ENCODE data around the gene CD44. TPM values are rescaled to one million over a fixed set of nuclear protein-coding genes. Genes with fewer than 3 reads are reported as not detected.

The CD44 gene
- total RNA-seq, 1 donor from 2014 or later: 548 TPM

GRCh38 chr11:35151241-35151640, 12.3 kb downstream of the CD44 start:
- no peak for DNase-seq
- intact Hi-C loops (cut with DNase I): no loop called here
- no peak overlapping the region for H3K27ac ChIP-seq
- peaks cover 15% of the 10 kb centered on the region for H3K36me3 ChIP-seq
- no peak overlapping the region for H3K4me3 ChIP-seq
- no peaks in the 10 kb centered on the region for H3K9me3 ChIP-seq
- no peak for TF ChIP-seq CTCF (IDR thresholded peaks at IDR 0.05)
- H3K27me3 ChIP-seq: no peaks in the 10 kb centered on the region
- no peak for ATAC-seq
- H3K4me1 ChIP-seq: peaks cover 24% of the 10 kb centered on the region

GRCh38 chr11:35151683-35152280, 12.8 kb downstream of the CD44 start:
- DNase-seq (no peak), ATAC-seq (no peak)
- H3K4me3 ChIP-seq: no peak overlapping the region
- intact Hi-C loops (cut with DNase I): no loop called here
- TF ChIP-seq CTCF (IDR thresholded peaks at IDR 0.05): no peak
- H3K4me1 ChIP-seq: peaks cover 21% of the 10 kb centered on the region
- H3K27ac ChIP-seq: no peak overlapping the region
- no peaks in the 10 kb centered on the region for H3K9me3 ChIP-seq
- no peaks in the 10 kb centered on the region for H3K27me3 ChIP-seq
- peaks cover 15% of the 10 kb centered on the region for H3K36me3 ChIP-seq

- Histone ChIP-seq H3K4me1 (peaks cover 20% of the 10 kb centered on the region), H3K27me3 (no peaks in the 10 kb centered on the region), H3K27ac (no peak overlapping the region), H3K4me3 (no peak overlapping the region), H3K9me3 (no peaks in the 10 kb centered on the region), H3K36me3 (peaks cover 15% of the 10 kb centered on the region)
- ATAC-seq (no peak), DNase-seq (no peak)
- TF ChIP-seq CTCF (IDR thresholded peaks at IDR 0.05): no peak
- intact Hi-C loops (cut with DNase I): no loop called here
These were observed 13.6 kb downstream of the CD44 start for GRCh38 chr11:35152575-35152974.

- H3K4me3 ChIP-seq: no peak overlapping the region
- TF ChIP-seq CTCF (IDR thresholded peaks at IDR 0.05): no peak
- H3K36me3 ChIP-seq: peaks cover 15% of the 10 kb centered on the region
- no peak for ATAC-seq
- peaks cover 25% of the 10 kb centered on the region for H3K4me1 ChIP-seq
- no peak overlapping the region for H3K27ac ChIP-seq
- intact Hi-C loops (cut with DNase I): no loop called here
- H3K27me3 ChIP-seq: no peaks in the 10 kb centered on the region
- DNase-seq: no peak
- H3K9me3 ChIP-seq: no peaks in the 10 kb centered on the region
These were observed 14.3 kb downstream of the CD44 start for GRCh38 chr11:35153280-35153679.

DNA sequence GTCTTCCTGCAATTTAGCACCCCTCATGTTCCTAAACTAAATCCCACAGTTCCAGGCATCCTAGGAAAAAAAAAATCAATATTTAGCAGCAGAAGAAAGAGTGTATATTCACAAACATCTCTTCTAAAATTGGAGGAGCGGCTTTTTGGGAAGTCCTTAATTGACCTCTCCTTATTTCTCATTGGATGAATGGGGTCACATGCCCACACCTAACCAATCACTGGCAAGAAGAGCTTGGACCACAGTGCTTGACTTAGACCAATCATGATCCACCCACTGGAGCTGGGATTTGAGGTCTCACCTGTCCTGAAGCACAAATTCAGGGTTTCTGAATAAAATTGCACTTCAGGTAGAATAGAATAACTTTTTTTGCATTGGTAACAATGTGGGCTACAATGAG, 16.0 kb downstream of the CD44 start:
- H3K4me1 ChIP-seq: peaks cover 42% of the 10 kb centered on the region

More for the DNA sequence above, 16.0 kb downstream of the CD44 start:
- Histone ChIP-seq H3K4me3 (no peak overlapping the region), H3K9me3 (no peaks in the 10 kb centered on the region), H3K27ac (no peak overlapping the region), H3K27me3 (no peaks in the 10 kb centered on the region), H3K36me3 (peaks cover 13% of the 10 kb centered on the region)
- DNase-seq (no peak), ATAC-seq (no peak)
- intact Hi-C loops (cut with DNase I): no loop called here
- no peak for TF ChIP-seq CTCF (IDR thresholded peaks at IDR 0.05)

Data from upper lobe of right lung (tissue), 1 donor.